A673 (cell line): ENCODE data around the gene USF3. TPM values are rescaled to one million over a fixed set of nuclear protein-coding genes. Genes with fewer than 3 reads are reported as not detected.

Experiments used
- BruUV-seq: library from RNA; stranded (reverse); fragments of 400-500 nt; replicated peaks from 2 replicates; lab custom pipeline; 2021; lab: Mats Ljungman, UMichigan
- CTCF ChIA-PET: fragments of 300-600 bp; sonication (Branson Sonifier 250); formaldehyde crosslinking; loops from one replicate; lab custom pipeline; 2022; ENCODE audit warnings: antibody characterized with exemption; lab: Charles Lee
- POLR2A ChIA-PET: fragments of 300-600 bp; sonication (Branson Sonifier 250); formaldehyde crosslinking; loops from one replicate; lab custom pipeline; 2022; ENCODE audit warnings: antibody characterized with exemption; ENCODE audit not compliant: low non-redundant PET; lab: Charles Lee
- DNase-seq: peaks from one replicate; pipeline ENCODE4 v3.0.0-alpha.2; 2015; ENCODE audit warnings: low spot score
- H3K27ac ChIP-seq: fragments of 200-600 bp; sonication (generic); 2 replicates; pipeline ENCODE4 v1.5.1; 2016; ENCODE audit warnings: mixed run types, low read depth, mild to moderate bottlenecking, mixed read lengths, antibody characterized with exemption, low read length; ENCODE audit not compliant: poor library complexity, severe bottlenecking
- H3K27me3 ChIP-seq: fragments of 200-600 bp; sonication (generic); replicated peaks from 2 replicates; pipeline ENCODE4 v1.6.1; 2017; ENCODE audit warnings: mixed run types, low read depth, mild to moderate bottlenecking, mixed read lengths, antibody characterized with exemption, low read length; ENCODE audit not compliant: insufficient read depth, poor library complexity
- H3K36me3 ChIP-seq: fragments of 200-600 bp; sonication (generic); 2 replicates; pipeline ENCODE4 v1.6.1; 2016; ENCODE audit warnings: mixed run types, mild to moderate bottlenecking, mixed read lengths, antibody characterized with exemption, low read length; ENCODE audit not compliant: insufficient read depth, poor library complexity, severe bottlenecking
- H3K4me1 ChIP-seq: fragments of 200-600 bp; sonication (generic); 2 replicates; pipeline ENCODE4 v1.6.1; 2017; ENCODE audit warnings: mixed run types, mild to moderate bottlenecking, mixed read lengths, antibody characterized with exemption, low read length; ENCODE audit not compliant: insufficient read depth, poor library complexity, severe bottlenecking
- H3K4me3 ChIP-seq: fragments of 200-600 bp; sonication (generic); 2 replicates; pipeline ENCODE4 v1.5.1; 2016; ENCODE audit warnings: low read depth, mixed run types, mild to moderate bottlenecking, mixed read lengths, low read length; ENCODE audit not compliant: poor library complexity, severe bottlenecking
- H3K9me3 ChIP-seq: fragments of 200-600 bp; sonication (generic); 2 replicates; pipeline ENCODE4 v1.6.1; 2016; ENCODE audit warnings: mixed run types, low read depth, mild to moderate bottlenecking, mixed read lengths, antibody characterized with exemption, low read length; ENCODE audit not compliant: poor library complexity, severe bottlenecking
- EZH2 ChIP-seq: fragments of 200-600 bp; sonication (generic); IDR thresholded peaks from 2 replicates; pipeline ENCODE4 v1.6.1; 2017; ENCODE audit warnings: borderline replicate concordance, low read depth, mild to moderate bottlenecking, mixed read lengths, antibody characterized with exemption, low read length; ENCODE audit not compliant: poor library complexity, severe bottlenecking
- intact Hi-C: fragments of 100-400 bp; cut with micrococcal nuclease; formaldehyde crosslinking; loops from one replicate; pipeline ENCODE4 v1.10.0; 2022; ENCODE audit not compliant: unreplicated experiment
- total RNA-seq: library from RNA; stranded (reverse); gene quantifications from 2 replicates; pipeline ENCODE4 v1.2.3, GENCODE V29; 2021
- TF ChIP-seq, protein P1 (sequence below): fragments of 300-800, 200-600 bp; sonication (generic); conservative IDR thresholded peaks from 2 replicates; pipeline ENCODE4 v1.5.1; 2017; ENCODE audit warnings: low read depth, mild to moderate bottlenecking, antibody characterized with exemption, low read length, moderate library complexity, mixed read lengths

The USF3 gene
- total RNA-seq, 1 experiment from 2014 or later, result 9.7 TPM

GRCh38 chr3:113601240-113601639, 95.2 kb downstream of the USF3 start:
- Histone ChIP-seq H3K4me1 (no peaks in the 10 kb centered on the region), H3K27me3 (no peaks in the 10 kb centered on the region), H3K36me3 (no peaks in the 10 kb centered on the region), H3K27ac (no peak overlapping the region), H3K9me3 (no peaks in the 10 kb centered on the region), H3K4me3 (no peak overlapping the region)
- ChIA-PET POLR2A (no interaction called here), CTCF (no interaction called here)
- no peak for DNase-seq
- BruUV-seq, result no TSS peak
- TF ChIP-seq, protein P1, sequence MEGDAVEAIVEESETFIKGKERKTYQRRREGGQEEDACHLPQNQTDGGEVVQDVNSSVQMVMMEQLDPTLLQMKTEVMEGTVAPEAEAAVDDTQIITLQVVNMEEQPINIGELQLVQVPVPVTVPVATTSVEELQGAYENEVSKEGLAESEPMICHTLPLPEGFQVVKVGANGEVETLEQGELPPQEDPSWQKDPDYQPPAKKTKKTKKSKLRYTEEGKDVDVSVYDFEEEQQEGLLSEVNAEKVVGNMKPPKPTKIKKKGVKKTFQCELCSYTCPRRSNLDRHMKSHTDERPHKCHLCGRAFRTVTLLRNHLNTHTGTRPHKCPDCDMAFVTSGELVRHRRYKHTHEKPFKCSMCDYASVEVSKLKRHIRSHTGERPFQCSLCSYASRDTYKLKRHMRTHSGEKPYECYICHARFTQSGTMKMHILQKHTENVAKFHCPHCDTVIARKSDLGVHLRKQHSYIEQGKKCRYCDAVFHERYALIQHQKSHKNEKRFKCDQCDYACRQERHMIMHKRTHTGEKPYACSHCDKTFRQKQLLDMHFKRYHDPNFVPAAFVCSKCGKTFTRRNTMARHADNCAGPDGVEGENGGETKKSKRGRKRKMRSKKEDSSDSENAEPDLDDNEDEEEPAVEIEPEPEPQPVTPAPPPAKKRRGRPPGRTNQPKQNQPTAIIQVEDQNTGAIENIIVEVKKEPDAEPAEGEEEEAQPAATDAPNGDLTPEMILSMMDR, result no peak
- TF ChIP-seq EZH2, result no peak
- intact Hi-C loops, result no loop called here

DNA sequence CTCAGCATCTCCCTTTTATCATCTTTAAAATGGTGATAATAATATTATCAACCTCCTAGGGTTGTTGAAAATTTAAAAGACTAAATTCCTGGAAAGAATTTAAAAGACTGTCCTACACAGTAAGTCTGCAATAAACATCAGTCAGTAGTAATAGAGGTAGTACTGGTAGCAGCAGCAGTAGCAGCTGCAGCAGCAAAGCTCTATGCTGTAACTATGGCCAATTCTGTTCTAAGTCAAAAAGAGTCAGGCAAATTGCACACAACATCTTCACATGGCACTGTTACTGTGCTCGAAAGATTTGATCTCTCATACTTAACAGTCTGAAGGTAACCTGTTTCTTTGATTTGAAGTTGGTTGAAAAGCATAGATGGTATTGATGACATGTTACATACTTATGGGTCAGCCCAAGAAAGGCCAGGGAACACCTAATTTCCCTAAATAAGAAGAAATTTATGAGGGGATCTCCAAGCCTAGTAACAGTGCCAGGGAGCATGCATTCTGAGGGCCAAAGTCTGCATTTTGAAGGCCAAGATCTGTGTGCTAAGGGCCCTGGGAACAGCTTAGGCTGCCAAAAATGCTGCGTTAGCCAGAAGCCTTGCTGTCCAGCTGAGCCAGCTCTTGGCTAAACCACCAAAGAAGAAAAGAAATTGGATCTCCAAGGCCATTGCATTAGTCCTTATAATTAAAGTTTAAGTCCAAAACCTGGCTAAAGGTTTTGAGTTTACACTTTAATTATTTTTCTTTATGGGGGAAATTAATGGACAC, 95.8 kb downstream of the USF3 start:
- no peaks in the 10 kb centered on the region for H3K36me3 ChIP-seq
- no peaks in the 10 kb centered on the region for H3K9me3 ChIP-seq
- H3K4me1 ChIP-seq, result no peaks in the 10 kb centered on the region
- BruUV-seq, result no TSS peak
- ChIA-PET POLR2A (interaction anchor here (0.6 kb wide), 1 partner anchor 427 kb away, joined by 7 read pairs; no protein-coding TSS in a partner anchor), CTCF (no interaction called here)
- no peak for DNase-seq
- intact Hi-C loops, result no loop called here
- H3K4me3 ChIP-seq, result no peak overlapping the region
- H3K27ac ChIP-seq, result no peak overlapping the region
- TF ChIP-seq EZH2, result no peak
- TF ChIP-seq, protein P1, result no peak
- no peaks in the 10 kb centered on the region for H3K27me3 ChIP-seq

Other genes with a start within 250 kb of the USF3 start
- 24.8 and 27.9 TPM in 2 replicates for gene SPICE1, start 181.5 kb downstream of the USF3 start, total RNA-seq
- not detected in 2 replicates for gene SIDT1, start 164.1 kb downstream of the USF3 start, total RNA-seq
- 229 and 268 TPM in 2 replicates for gene NAA50, start 49.6 kb upstream of the USF3 start, total RNA-seq
- gene ATP6V1A, start 50.4 kb upstream of the USF3 start, total RNA-seq, result 69.3 and 69.4 TPM in 2 replicates
- gene GRAMD1C, start 142.1 kb upstream of the USF3 start, total RNA-seq, result 3.1 and 4.5 TPM in 2 replicates